HEK293T (cell line): ENCODE results near the gene TMIE.

Experiments
- CTCF ChIA-PET: fragments of 350-600 bp; formaldehyde crosslinking; extraction: SDS; loops from one replicate; lab custom pipeline; 2021; ENCODE audit warnings: antibody characterized with exemption, inconsistent platforms; lab: Yijun Ruan, JAX
- POLR2A ChIA-PET: fragments of 350-600 bp; formaldehyde crosslinking; extraction: SDS; loops from one replicate; lab custom pipeline; 2020; ENCODE audit warnings: antibody characterized with exemption, inconsistent platforms; lab: Yijun Ruan, JAX
- DNase-seq: peaks from one replicate; pipeline ENCODE4 v3.0.0; 2012; ENCODE audit warnings: mixed read lengths; ENCODE audit errors: extremely low spot score
- ARNT ChIP-seq: fragments of 450-650 bp; IDR thresholded peaks from 2 replicates; pipeline ENCODE4 v1.6.1; 2017; ENCODE audit warnings: mild to moderate bottlenecking
- BHLHE40 ChIP-seq: fragments of 450-650 bp; IDR thresholded peaks from 2 replicates; pipeline ENCODE4 v1.6.1; 2016; ENCODE audit warnings: mild to moderate bottlenecking, moderate library complexity, borderline replicate concordance
- CTBP1 ChIP-seq: fragments of 450-650 bp; IDR thresholded peaks from 2 replicates; pipeline ENCODE4 v1.6.1; 2016; ENCODE audit warnings: borderline replicate concordance
- ELF4 ChIP-seq: fragments of 450-650 bp; IDR thresholded peaks from 2 replicates; pipeline ENCODE4 v1.6.1; 2017; ENCODE audit warnings: antibody characterized with exemption
- FOXA1 ChIP-seq: fragments of 450-650 bp; IDR thresholded peaks from 2 replicates; pipeline ENCODE4 v1.6.1; 2016; ENCODE audit warnings: mild to moderate bottlenecking
- FOXK2 ChIP-seq: fragments of 450-650 bp; IDR thresholded peaks from 2 replicates; pipeline ENCODE4 v1.6.1; 2016; ENCODE audit warnings: mild to moderate bottlenecking
- FOXM1 ChIP-seq: fragments of 450-650 bp; IDR thresholded peaks from 2 replicates; pipeline ENCODE4 v1.6.1; 2017; ENCODE audit warnings: mild to moderate bottlenecking, borderline replicate concordance
- HDGF ChIP-seq: fragments of 450-650 bp; IDR thresholded peaks from 2 replicates; pipeline ENCODE4 v1.6.1; 2017; ENCODE audit warnings: antibody characterized with exemption, borderline replicate concordance
- L3MBTL2 ChIP-seq: fragments of 450-650 bp; conservative IDR thresholded peaks from 2 replicates; pipeline ENCODE4 v1.6.1; 2016; ENCODE audit warnings: mild to moderate bottlenecking
- LEF1 ChIP-seq: fragments of 450-650 bp; IDR thresholded peaks from 2 replicates; pipeline ENCODE4 v1.6.1; 2017; ENCODE audit warnings: mild to moderate bottlenecking, borderline replicate concordance
- NFRKB ChIP-seq: fragments of 450-650 bp; IDR thresholded peaks from 2 replicates; pipeline ENCODE4 v1.6.1; 2016; ENCODE audit warnings: mild to moderate bottlenecking, moderate library complexity
- PKNOX1 ChIP-seq: fragments of 450-650 bp; IDR thresholded peaks from 2 replicates; pipeline ENCODE4 v1.6.1; 2016
- SP1 ChIP-seq: fragments of 450-650 bp; IDR thresholded peaks from 2 replicates; pipeline ENCODE4 v1.6.1; 2017
- SUZ12 ChIP-seq: fragments of 450-650 bp; IDR thresholded peaks from 2 replicates; pipeline ENCODE4 v1.6.1; 2016; ENCODE audit warnings: mild to moderate bottlenecking
- TARDBP ChIP-seq: fragments of 450-650 bp; IDR thresholded peaks from 2 replicates; pipeline ENCODE4 v1.6.1; 2016
- ZNF384 ChIP-seq: fragments of 450-650 bp; IDR thresholded peaks from 2 replicates; pipeline ENCODE4 v1.6.1; 2016

TMIE gene

DNA sequence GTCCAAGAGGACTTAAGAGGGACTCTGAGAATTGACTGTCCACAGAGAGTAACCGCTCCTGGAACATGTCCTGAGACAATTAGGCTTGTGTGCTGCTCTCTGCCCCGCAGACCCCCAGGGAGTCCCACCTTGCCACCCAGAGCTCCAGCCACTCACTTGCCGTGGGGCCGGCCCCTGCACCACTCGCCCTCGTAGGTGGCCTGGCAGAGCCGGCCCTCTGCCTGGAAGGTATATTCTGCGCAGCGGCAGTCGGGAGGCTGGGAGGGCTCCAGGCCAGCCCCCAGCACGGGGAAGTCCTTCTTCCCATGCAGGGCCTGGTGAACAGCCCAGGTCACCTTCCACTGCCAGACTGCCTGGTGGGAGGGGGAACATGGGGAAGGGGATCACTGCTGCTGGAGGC, 18.2 kb upstream of the TMIE start:
- CTCF ChIA-PET = no interaction called here

GRCh38 chr3:46684891-46685290, 16.3 kb upstream of the TMIE start:
- ChIA-PET CTCF (interaction anchor here (0.6 to 0.9 kb wide), 2 partner anchors 9 to 202 kb away, joined by 3 to 4 read pairs; partner anchors contain the start of gene ALS2CL), POLR2A (no interaction called here)
- no peak for DNase-seq
- TF ChIP-seq LEF1 (no peak), L3MBTL2 (no peak), HDGF (no peak), SUZ12 (no peak), FOXK2 (no peak), FOXM1 (no peak), SP1 (no peak), NFRKB (no peak), ARNT (no peak)

More for the DNA sequence above, 18.2 kb upstream of the TMIE start:
- POLR2A ChIA-PET = no interaction called here
- no peak for DNase-seq
- TF ChIP-seq ARNT (no peak), SUZ12 (no peak), PKNOX1 (no peak), LEF1 (no peak)

- POLR2A ChIA-PET = no interaction called here
- CTCF ChIA-PET = no interaction called here
- DNase-seq = no peak
- TF ChIP-seq BHLHE40 (no peak), SUZ12 (no peak), HDGF (no peak), FOXM1 (no peak), SP1 (no peak), PKNOX1 (no peak), NFRKB (no peak), ELF4 (no peak), LEF1 (no peak), ARNT (no peak), FOXK2 (no peak), L3MBTL2 (no peak), TARDBP (no peak), CTBP1 (no peak), ZNF384 (no peak), FOXA1 (no peak)
Measured at GRCh38 chr3:46685446-46685845, 15.7 kb upstream of the TMIE start.

DNA sequence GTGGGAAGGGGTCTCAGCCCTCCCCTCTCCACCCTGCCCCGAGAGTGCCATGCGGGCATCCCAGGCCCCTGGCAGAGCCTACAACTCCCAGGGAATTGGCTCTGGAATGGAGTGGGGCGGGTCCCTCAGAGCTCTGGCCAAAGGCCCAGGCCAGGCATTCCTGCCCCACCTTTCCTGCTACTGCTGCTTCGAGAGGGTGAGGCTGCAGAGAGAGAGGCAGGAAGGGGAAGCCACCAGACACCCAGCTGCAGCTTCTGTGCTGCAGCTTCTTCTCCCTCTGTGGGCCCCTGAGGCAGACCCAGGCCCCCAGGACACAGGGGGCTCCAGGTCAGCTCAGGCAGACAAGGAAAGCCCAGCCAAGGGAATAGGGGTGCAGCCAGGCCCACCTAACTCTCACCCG, 10.4 kb upstream of the TMIE start:
- ChIA-PET POLR2A (no interaction called here), CTCF (no interaction called here)
- no peak for DNase-seq
- no peak for TF ChIP-seq PKNOX1
- TF ChIP-seq ZNF384 = no peak
- no peak for TF ChIP-seq ARNT
- TF ChIP-seq SP1 = no peak
- no peak for TF ChIP-seq CTBP1
- no peak for TF ChIP-seq L3MBTL2
- TF ChIP-seq LEF1 = no peak
- TF ChIP-seq FOXM1 = no peak
- TF ChIP-seq SUZ12 = no peak

DNA sequence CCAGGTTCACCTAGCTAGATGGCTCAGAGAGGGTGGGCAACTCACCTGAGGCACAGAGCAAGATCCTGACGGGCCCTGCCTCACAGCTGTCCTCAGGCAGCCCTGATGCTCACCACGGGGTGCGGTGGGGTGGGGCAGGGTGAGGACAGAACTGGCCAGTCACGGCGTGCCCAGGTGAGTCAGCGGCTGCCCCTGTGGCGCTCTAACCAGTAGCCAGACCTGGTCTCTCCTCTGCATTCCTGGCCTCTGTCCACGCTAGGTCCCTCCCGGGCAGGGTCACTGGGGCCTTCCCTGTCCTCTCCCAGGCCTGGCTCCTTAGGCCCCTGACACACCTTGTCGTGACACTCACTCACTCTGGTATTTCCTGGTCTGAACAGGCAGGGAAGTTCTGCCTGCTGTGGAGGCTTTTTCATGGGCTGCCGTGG, 8.6 kb upstream of the TMIE start:
- no peak for TF ChIP-seq ZNF384
- TF ChIP-seq NFRKB = no peak
- no peak for TF ChIP-seq ARNT
- no peak for TF ChIP-seq L3MBTL2
- no peak for TF ChIP-seq HDGF
- TF ChIP-seq ELF4 = no peak
- TF ChIP-seq FOXA1 = no peak
- no peak for TF ChIP-seq SUZ12
- no peak for TF ChIP-seq BHLHE40
- TF ChIP-seq SP1 = no peak
- DNase-seq = no peak
- ChIA-PET POLR2A (no interaction called here), CTCF (no interaction called here)

DNA sequence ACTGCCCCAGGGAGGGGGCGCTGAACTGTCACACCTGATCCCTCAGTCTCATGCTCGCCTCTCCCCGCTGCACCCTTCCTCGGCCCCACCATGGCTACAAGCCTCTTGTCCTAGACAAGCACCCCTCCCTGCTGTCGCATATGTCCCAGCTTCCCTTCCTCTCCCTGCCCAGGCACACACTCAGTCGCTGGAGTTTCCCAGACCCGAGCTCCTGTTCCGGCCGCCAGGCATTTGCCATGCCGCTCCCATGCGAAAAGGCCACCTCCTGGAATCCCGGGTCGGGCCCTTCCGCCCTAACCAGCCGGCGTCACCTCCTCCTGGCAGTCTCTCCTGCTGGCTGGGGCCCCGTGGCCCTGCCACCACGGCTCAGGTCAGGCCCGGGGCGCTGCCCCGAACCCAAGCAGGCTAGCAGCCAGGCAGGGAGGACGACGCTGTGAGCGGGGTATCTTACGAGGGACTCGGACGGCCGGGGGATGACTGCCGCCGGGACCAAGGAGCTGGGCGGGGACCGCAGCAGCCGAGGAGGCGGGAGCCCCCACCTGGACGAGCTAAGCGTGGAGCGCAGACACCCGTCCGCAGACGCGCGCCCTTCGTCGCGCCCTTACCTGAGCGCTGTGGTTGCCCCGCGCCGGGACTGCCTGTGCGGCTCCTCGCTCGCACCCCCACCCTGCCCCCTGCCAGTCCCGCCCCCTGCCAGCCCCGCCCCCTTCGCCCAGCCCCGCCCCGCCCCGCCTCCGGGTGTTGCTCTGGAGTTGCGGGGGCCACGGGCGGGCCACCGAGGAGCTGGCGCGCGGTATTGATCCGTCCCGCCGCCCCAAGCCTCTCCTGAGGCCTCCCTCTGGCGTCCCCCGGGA, 7.9 kb upstream of the TMIE start, which contains the start of gene ALS2CL:
ALS2CL (minus strand) TSS at position 642 of the 854 bp plus-strand sequence. CDS start 4,239 bp downstream, outside the sequence.
- TF ChIP-seq CTBP1 (no peak), SP1 (no peak), NFRKB (no peak), L3MBTL2 (peak; percentile 63), ARNT (no peak), FOXK2 (no peak)
- CTCF ChIA-PET = interaction anchor here (1.3 kb wide), 1 partner anchor 9 kb away, joined by 4 read pairs; no protein-coding TSS in a partner anchor
- DNase-seq = peak; percentile 78
- POLR2A ChIA-PET = no interaction called here

DNA sequence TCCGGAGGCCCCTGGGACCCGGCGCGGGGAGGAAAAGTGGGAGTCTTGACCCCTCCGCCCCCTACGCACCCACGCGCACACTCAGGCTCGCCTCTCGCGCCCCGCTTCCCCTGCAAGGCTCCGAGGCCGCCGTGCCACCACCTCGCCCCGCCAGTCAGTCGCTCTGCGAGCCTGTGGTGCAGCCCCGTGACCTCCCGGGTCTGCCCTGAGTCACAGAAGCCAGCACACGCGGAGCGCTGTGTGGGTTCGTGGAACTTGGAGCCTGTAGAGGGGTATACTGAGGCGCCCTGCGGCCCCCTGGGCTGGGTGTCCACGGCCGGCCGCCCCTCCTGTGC, 7.3 kb upstream of the TMIE start:
- TF ChIP-seq L3MBTL2 (no peak), PKNOX1 (no peak), BHLHE40 (no peak), NFRKB (no peak), FOXA1 (no peak), FOXM1 (no peak), SP1 (no peak), FOXK2 (no peak), ZNF384 (no peak), ARNT (no peak), SUZ12 (no peak), TARDBP (no peak), CTBP1 (no peak), HDGF (no peak), ELF4 (no peak), LEF1 (no peak)
- DNase-seq = no peak
- POLR2A ChIA-PET = no interaction called here
- CTCF ChIA-PET = interaction anchor here (1.3 kb wide), 1 partner anchor 9 kb away, joined by 4 read pairs; no protein-coding TSS in a partner anchor
